Stimulated activated CD4-positive, alpha-beta T cell treated with anti-CD3 and anti-CD28 coated beads, Interleukin-4, amount 100 ng/mL, for 24 hours (primary cell): Measurements from ENCODE around the gene CLMP.
"Not testable (repeated sequence)": the region's sequence is repeated elsewhere in the genome, so short reads cannot be mapped to it uniquely, and the experiment has no call there.

Source experiments
- DNase-seq: peaks from one replicate; pipeline ENCODE4 v3.0.0-alpha.2; 2020

The CLMP gene

DNA sequence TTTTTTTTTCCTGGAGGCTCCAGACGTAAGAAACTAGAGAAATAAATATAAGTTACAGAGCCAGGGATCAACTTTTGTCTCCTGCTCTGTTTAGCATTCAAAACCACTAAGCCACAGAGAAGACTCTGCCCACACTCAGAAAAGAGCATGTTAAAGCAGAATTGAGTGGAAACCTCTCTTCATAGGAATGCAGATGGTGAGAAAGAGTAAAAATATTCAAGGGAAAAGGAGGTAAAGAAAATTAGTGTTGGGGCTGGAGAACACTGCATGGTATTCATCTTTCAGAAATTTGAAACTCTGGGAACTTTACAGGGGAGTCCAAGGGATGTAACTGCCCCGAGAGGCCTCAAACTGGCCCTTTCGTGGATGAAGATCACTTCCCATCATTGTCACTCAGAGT is 65.1 kb downstream of the CLMP start:
- DNase-seq: no peak

- no peak for DNase-seq
Measured at GRCh38 chr11:123125169-123125568, 69.9 kb downstream of the CLMP start.

DNA sequence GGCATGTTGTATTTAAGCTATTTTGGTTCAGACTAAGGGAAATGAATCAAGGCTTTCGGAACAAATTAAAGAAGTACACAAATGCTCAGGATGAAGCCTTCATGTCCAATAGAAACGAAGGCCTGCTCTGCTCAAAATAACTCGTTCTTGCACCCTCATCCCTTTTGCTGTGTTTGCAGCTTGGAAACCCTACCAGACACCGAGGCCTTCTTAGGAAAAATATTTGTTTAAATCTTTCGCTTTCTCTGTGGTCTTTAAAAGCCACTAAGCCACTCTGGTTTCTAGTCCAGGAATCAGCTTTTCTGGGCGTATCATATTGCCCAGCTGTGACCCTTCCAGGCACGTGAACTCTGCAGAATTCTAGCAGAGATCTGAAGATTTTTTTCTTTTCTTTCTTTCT is 72.2 kb downstream of the CLMP start:
- no peak for DNase-seq

GRCh38 chr11:123122341-123122740 is 72.7 kb downstream of the CLMP start:
- no peak for DNase-seq

DNA sequence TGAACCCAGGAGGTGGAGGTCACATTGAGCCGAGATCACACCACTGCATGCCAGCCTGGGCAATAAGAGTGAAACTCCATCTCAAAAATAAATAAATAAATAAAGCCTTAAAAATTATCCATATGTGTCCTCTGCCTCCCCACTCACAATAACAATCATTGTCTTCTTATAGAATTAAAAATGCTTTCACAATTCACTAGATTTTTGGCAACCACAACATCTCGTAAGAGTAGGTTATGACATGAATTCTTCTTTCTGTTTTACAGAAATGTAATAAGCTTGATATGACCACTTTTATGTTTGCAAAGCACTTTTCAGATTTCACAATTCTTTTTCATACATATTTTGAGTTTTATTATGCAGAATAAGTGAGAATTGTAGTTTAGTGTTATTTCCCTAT is 78.6 kb downstream of the CLMP start:
- DNase-seq: no peak

GRCh38 chr11:123111465-123111864 is 83.6 kb downstream of the CLMP start:
- no peak for DNase-seq

DNA sequence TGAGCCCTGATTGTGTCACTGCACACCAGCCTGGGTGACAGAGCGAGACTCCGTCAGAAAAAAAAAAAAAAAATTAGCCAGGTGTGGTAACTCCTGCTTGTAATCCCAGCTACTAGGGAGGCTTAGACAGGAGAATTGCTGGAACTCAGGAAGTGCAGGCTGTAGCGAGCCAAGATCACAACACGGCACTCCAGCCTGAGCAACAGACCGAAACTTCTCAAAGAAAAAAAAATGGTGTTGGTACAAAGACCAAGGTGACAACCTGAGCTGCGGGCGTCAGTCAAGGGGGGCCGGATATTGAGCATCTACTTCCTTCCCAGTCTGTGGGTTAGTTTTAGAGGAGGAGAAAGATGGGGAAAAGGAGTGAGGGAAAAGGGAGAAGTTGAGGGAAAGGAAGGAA is 84.7 kb downstream of the CLMP start:
- DNase-seq: no peak

DNA sequence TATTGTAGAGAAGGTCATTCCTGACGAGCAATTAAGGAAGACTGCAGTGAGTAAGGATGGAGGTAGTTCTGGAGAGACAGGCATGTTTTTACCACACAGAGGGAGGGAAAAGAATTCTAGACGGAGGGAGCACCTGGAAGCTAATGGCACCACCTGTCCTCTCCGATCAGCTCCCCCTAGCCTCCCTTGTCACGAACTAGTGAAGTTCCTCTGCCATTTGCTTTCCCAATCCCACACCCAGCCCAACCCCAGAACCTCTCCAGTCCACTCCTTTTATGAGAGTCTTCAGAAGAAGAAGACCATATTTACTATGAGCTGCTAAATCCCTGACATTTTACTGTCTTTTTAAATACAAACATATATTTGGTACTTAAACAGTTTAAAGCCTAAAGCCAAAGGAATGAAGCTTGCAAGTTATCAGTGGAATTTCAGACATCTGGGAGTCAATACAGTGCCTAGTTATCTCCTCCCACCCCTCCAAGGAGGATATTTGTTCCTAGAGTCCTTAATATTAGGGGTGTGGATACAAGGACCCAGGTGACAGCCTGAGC is 87.0 kb downstream of the CLMP start:
- no peak for DNase-seq

DNA sequence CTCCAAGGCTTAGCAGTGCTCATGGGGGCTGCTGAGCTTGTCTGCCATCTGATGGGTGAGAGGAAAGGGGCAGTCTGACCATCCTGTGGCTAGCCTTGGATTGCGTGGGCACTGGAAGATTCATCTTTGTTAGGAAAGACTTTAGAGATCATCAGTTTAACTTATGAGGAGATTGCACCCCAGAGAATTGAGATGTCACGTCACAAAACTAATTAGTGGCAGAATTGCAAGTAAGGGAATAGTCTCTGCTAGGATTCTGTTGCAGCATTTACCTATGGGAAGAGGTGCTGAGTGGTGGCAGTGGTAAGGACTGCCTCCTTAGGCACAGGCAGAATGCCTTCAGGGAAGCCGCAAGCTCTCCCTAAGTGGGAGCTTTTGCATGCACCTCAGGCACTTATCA is 90.4 kb downstream of the CLMP start:
- DNase-seq: no peak

DNA sequence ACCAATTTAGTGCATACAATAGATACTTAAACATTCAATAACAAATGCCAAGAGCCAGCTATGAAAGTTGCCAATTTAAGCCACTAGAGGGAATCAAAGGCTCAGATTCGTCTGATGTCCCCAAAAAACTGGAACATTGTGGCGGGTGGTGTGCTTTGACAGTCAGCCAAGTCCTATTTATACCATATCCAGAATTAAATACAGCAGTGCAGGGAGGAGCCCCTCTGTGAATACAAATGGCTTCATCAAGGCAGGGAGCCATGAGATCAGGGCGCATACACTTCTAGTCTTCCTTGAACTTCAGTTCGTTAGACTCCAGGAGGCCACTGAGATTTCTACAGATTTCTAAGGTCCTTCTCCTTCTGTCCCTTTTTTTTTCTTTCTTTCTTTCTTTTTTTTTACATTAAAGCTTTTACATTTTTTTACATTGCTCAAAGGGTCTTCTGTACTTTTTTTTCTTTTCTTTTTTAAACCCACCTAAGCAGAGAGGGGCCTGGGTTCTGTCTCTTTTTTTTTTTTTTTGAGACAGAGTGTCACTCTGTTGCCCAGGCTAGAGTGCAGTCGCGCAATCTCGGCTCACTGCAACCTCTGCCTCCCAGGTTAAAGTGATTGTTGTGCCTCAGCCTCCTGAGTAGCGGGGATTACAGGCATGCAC is 91.6 kb downstream of the CLMP start:
- peak; percentile 29 for DNase-seq

GRCh38 chr11:123100379-123101085 is 94.5 kb downstream of the CLMP start:
- no peak for DNase-seq

DNA sequence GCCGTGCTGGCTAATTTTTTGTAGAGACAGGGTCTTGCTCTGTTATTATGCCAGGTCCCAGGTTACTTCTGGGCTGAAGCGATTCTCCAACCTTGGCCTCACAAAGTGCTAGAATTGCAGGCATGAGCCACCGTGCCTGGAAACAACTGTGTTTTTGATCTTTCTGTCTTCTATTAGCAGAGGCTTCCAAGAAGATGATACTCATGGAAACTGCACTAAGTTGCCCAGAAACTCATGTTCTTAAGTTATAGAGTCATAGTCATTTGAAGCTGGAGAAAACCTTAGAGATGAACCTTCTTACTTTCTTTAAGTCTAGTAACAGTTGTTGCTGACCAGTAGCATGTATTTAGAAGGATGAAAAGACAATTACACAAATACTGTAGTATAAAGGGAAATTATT is 96.1 kb downstream of the CLMP start:
- DNase-seq: no peak

DNA sequence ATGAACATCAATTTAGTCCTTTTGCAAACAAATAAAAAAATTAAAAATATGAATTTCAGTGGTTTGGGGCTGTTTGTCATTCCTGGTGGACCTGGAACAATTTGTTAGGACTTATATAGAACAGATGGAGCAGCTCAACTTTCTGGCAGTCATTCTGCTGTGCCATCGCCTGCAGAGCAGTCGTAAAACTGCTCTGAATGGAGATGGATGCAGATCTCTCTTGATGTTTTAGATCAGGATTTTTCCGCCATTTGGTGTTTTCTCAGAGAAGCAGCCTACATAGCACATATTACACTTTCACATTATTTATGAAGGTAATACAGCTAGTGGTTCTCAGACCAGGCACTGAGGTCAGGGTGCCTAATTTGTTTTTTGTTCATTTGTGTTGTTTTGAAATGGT is 101.3 kb downstream of the CLMP start:
- no peak for DNase-seq

DNA sequence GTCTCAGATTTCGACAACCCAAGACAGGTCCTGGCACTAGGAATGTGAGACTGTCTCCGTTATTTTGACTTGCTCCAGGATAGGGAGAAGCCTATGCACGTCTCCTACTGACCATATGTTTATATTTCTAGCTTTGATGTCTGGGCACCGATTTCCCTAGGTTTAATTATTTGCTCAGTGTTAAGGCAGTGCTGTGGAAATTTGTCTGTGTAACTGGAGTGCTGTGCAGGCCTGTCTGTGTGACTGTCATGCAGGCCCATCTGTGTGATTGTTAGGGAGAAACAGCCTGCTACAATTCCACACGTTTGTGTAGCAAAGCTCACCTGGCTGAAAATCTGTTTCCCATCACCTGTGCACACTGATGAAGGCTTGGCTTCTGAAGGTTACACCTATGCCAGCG is 103.5 kb downstream of the CLMP start:
- no peak for DNase-seq

GRCh38 chr11:123090168-123090567 is 104.9 kb downstream of the CLMP start:
- not testable (repeated sequence) for DNase-seq

DNA sequence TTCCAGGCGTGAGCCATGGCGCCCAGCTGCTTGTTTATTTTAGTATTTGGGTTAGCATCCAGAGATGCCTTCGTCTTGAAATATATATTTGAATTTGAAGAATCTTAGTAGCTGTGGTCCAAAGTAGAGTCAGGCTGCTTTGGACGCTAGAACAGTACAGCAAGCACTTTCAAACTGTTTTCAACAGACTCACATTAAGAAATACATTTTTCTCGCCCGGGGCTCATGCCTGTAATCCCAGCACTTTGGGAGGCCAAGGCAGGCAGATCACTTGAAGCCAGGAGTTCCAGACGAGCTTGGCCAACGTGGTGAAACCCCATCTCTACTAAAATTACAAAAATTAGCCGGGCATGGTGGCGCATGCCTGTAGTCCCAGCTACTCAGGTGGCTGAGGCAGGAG is 106.2 kb downstream of the CLMP start:
- not testable (repeated sequence) for DNase-seq

GRCh38 chr11:123087657-123088056 is 107.4 kb downstream of the CLMP start:
- not testable (repeated sequence) for DNase-seq

DNA sequence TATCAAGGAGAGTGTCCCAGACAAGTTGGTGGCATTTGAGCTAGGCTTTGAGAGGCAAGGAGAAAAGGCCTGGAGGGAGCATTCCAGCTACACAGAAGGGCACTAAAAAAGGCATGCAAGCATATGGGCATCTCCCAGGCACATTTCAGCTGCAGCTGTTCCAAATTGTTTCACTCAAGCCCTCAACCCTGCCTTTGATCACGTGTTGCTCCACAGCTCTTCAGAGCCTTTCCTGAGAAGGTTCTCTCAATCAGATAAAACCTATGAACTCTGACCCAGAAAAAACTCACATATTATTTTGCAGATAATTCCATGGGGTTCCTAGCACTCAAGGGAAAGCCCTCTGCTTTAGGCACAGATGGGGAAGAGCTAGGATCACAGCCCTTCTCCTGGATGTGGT is 108.7 kb downstream of the CLMP start:
- DNase-seq: no peak

GRCh38 chr11:123085497-123085896 is 109.6 kb downstream of the CLMP start:
- DNase-seq: no peak

- no peak for DNase-seq
Measured at GRCh38 chr11:123084454-123084853, 110.6 kb downstream of the CLMP start.

GRCh38 chr11:123083623-123084029 is 111.4 kb downstream of the CLMP start:
- DNase-seq: peak; percentile 79

DNA sequence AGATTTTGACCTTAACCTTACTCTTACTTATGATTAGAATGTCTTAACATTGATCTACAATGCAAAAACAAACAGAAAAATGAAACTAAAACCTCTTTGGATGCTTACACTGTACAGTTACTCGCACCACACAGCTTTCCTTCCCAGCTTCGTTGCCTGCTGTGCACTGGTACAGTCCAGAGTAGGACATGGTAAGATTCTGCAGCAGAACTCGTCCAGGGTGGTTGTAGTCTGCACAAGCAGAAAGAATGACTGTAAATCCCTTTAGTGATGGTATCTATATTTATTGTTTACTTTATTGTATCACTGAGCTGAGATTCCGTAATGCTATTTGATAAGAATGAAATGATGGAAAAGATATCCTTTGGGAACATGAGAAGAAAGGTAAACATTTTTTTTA is 112.1 kb downstream of the CLMP start:
- DNase-seq: no peak

GRCh38 chr11:123080015-123080414 is 115.0 kb downstream of the CLMP start:
- no peak for DNase-seq

DNA sequence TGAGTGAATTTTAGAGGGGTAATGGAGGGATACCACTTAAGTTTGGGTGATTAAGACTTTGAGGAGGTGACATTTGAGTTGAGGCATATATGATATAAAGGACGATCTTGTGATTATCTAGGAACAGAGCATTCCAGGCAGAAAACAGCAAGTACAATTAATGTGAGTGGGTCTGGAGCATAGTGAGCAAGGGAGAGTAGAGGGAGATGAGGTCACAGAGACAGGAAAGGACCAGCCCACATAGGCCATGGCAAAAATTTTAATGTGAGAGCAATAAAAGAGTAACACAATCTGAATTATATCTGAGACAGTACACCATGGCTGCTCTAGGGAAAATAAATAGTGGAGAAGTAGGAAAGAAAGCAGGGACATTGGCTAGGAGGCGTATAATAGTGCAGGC is 118.6 kb downstream of the CLMP start:
- DNase-seq: no peak
